ENCODE data around the gene NOSTRIN. TPM values are rescaled to one million over a fixed set of nuclear protein-coding genes. Genes with fewer than 3 reads are reported as not detected.

The NOSTRIN gene
- total and polyA plus RNA-seq, 2 donors (not counting 3 experiments of a cell fraction or from before 2014, with no cell fraction given) = 0.03 to 0.75 TPM

GRCh38 chr2:168757223-168757622, 45.2 kb upstream of the NOSTRIN start:
- ChIA-PET POLR2A (no interaction called here), CTCF (interaction anchor here (0.7 to 3.8 kb wide), 4 partner anchors 71 to 639 kb away, joined by 3 to 107 read pairs (median 3); no protein-coding TSS in a partner anchor)
- no TSS peak for BruUV-seq (replicated peaks)
- Histone ChIP-seq H3K9ac (replicated peaks; ENCODE audit: extremely low read depth, insufficient read depth, low read length) (no peak overlapping the region), H4K20me1 (replicated peaks; ENCODE audit: control insufficient read depth, extremely low read depth, insufficient read depth, low read length) (no peaks in the 10 kb centered on the region), H3K79me2 (ENCODE audit: control insufficient read depth, insufficient read depth, low read length) (no peaks in the 10 kb centered on the region), H3K36me3 (ENCODE audit: control insufficient read depth in 2 of 2, extremely low read depth in 1 of 2, insufficient read depth in 2 of 2, low read length in 2 of 2) (no peaks in the 10 kb centered on the region), H3K9me1 (replicated peaks; ENCODE audit: control insufficient read depth, extremely low read depth, insufficient read depth, low read length) (no peaks in the 10 kb centered on the region), H3K4me1 (ENCODE audit: control insufficient read depth, extremely low read depth, insufficient read depth, low read length) (peaks cover 14% of the 10 kb centered on the region), H2AFZ (ENCODE audit: low read depth, low read length) (peak overlapping the region; percentile 58), H3K4me2 (ENCODE audit: insufficient read depth, low read length) (peak overlapping the region; percentile 43), H3K27ac (ENCODE audit: insufficient read depth, low read depth, low read length) (peak overlapping the region; percentile 30), H3K4me3 (replicated peaks in 1 of 3; ENCODE audit: insufficient read depth in 1 of 3, low read depth in 1 of 3, low read length in 3 of 3) (no peak overlapping the region), H3K27me3 (ENCODE audit: control insufficient read depth in 2 of 2, insufficient read depth in 2 of 2, low read length in 2 of 2) (no peaks in the 10 kb centered on the region), H3K9me3 (replicated peaks; ENCODE audit: control insufficient read depth, insufficient read depth, low read length) (no peaks in the 10 kb centered on the region)
- intact Hi-C loops (cut with micrococcal nuclease) (loop anchor here (5.0 kb wide), 2 partner anchors 50 to 70 kb away; no protein-coding TSS in a partner anchor), dilution Hi-C loops (cut with MboI; ENCODE audit: extremely low pct_ligation_motif_present, low sequenced_read_pairs) (no loop called here)
- TF ChIP-seq MYC (IDR thresholded peaks at IDR 0.05; ENCODE audit: low read depth, low read length) (no peak), POLR2A (IDR thresholded peaks at IDR 0.05; ENCODE audit: low read depth, low read length) (no peak), EZH2 (IDR thresholded peaks at IDR 0.05; ENCODE audit: borderline replicate concordance, low read depth, low read length, severe bottlenecking) (no peak), GATA2 (IDR thresholded peaks at IDR 0.05; ENCODE audit: insufficient read depth, insufficient read length, low read depth, low read length) (peak; percentile 72), FOS (IDR thresholded peaks at IDR 0.05; ENCODE audit: borderline replicate concordance, insufficient read depth, low read length) (no peak), JUN (IDR thresholded peaks at IDR 0.05; ENCODE audit: borderline replicate concordance, insufficient read depth, insufficient read length, low read depth) (no peak), POLR2AphosphoS5 (IDR thresholded peaks at IDR 0.05; ENCODE audit: insufficient read depth, low read depth, low read length) (peak; percentile 53)
- TF ChIP-seq, protein P1, sequence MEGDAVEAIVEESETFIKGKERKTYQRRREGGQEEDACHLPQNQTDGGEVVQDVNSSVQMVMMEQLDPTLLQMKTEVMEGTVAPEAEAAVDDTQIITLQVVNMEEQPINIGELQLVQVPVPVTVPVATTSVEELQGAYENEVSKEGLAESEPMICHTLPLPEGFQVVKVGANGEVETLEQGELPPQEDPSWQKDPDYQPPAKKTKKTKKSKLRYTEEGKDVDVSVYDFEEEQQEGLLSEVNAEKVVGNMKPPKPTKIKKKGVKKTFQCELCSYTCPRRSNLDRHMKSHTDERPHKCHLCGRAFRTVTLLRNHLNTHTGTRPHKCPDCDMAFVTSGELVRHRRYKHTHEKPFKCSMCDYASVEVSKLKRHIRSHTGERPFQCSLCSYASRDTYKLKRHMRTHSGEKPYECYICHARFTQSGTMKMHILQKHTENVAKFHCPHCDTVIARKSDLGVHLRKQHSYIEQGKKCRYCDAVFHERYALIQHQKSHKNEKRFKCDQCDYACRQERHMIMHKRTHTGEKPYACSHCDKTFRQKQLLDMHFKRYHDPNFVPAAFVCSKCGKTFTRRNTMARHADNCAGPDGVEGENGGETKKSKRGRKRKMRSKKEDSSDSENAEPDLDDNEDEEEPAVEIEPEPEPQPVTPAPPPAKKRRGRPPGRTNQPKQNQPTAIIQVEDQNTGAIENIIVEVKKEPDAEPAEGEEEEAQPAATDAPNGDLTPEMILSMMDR (IDR thresholded peaks at IDR 0.05; ENCODE audit: extremely low read depth in 1 of 2, insufficient read depth in 1 of 2, low read depth in 1 of 2, low read length in 2 of 2) = no peak
- TF ChIP-seq, protein P2, sequence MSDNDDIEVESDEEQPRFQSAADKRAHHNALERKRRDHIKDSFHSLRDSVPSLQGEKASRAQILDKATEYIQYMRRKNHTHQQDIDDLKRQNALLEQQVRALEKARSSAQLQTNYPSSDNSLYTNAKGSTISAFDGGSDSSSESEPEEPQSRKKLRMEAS (IDR thresholded peaks at IDR 0.05; ENCODE audit: insufficient read depth, insufficient read length) = no peak
- DNase-seq (ENCODE audit: low read depth, low spot score) = peak; percentile 70
- FAIRE-seq = peak; percentile 79
